HCT116 (cell line): ENCODE data around the gene MXRA8. TPM values are rescaled to one million over a fixed set of nuclear protein-coding genes. Genes with fewer than 3 reads are reported as not detected.

Source experiments
- ATAC-seq: fragments of 200-7000 bp; cut with Tn5 transposase; 2 replicates; pipeline ENCODE4 v1.9.1; 2020; ENCODE audit warnings: mild to moderate bottlenecking, moderate library complexity
- BruUV-seq: library from RNA; stranded (reverse); fragments of 400-500 nt; replicated peaks from 2 replicates; lab custom pipeline; 2021; lab: Mats Ljungman, UMichigan
- CTCF ChIA-PET: fragments of 300-600 bp; sonication (Branson Sonifier 250); formaldehyde crosslinking; loops from one replicate; lab custom pipeline; 2021; ENCODE audit warnings: antibody characterized with exemption; lab: Charles Lee
- POLR2A ChIA-PET: fragments of 300-600, 350-600 bp; sonication (Branson Sonifier 250); formaldehyde crosslinking; loops from one replicate; lab custom pipeline; 2021; ENCODE audit warnings: antibody characterized with exemption; lab: Charles Lee
- RAD21 ChIA-PET, 2 experiments: fragments of 300-600 bp; sonication (Branson Sonifier 250); formaldehyde crosslinking; loops; one replicate each; lab custom pipeline; 2023; ENCODE audit warnings: low total read pairs in 2 of 2; ENCODE audit not compliant: uncharacterized antibody in 2 of 2, unreplicated experiment in 2 of 2, low non-redundant PET in 1 of 2; lab: Charles Lee
- DNase-seq: peaks from one replicate; pipeline ENCODE4 v3.0.0-alpha.2; 2010; ENCODE audit warnings: low read depth, low spot score
- H2AFZ ChIP-seq: fragments of 200-600 bp; shearing (Covaris generic), sonication (generic); 2 replicates; pipeline ENCODE4 v1.6.1; 2017; ENCODE audit warnings: low read depth, mixed run types, mixed read lengths, antibody characterized with exemption, low read length; ENCODE audit not compliant: poor library complexity, severe bottlenecking
- H3K27ac ChIP-seq: 2 replicates; pipeline ENCODE4 v1.5.1; 2012; ENCODE audit warnings: low read depth, low read length
- H3K27me3 ChIP-seq: fragments of 200-600 bp; sonication (generic); 2 replicates; pipeline ENCODE4 v1.6.1; 2016; ENCODE audit warnings: mixed run types, low read length, mixed read lengths; ENCODE audit not compliant: insufficient read depth
- H3K36me3 ChIP-seq, 2 experiments: fragments of 200-500 bp in 1 of 2; fragments of 200-600 bp in 1 of 2; sonication (Bioruptor generic) in 1 of 2; sonication (generic) in 1 of 2; 2 replicates each; pipeline versions ENCODE4 v1.5.1 to v1.6.1; 2014 to 2016; ENCODE audit warnings: low read length in 2 of 2, inconsistent platforms in 1 of 2, mixed read lengths in 1 of 2, mixed run types in 1 of 2; ENCODE audit not compliant: insufficient read depth in 2 of 2, control insufficient read depth in 1 of 2
- H3K4me1 ChIP-seq, 2 experiments: fragments of 200-600 bp in 1 of 2; sonication (generic) in 1 of 2; 2 replicates each; pipeline versions ENCODE4 v1.5.1 to v1.6.1; 2012 to 2017; ENCODE audit warnings: low read length in 2 of 2, inconsistent platforms in 1 of 2, mild to moderate bottlenecking in 1 of 2, mixed read lengths in 1 of 2, mixed run types in 1 of 2, moderate library complexity in 1 of 2; ENCODE audit not compliant: insufficient read depth in 2 of 2, control insufficient read depth in 1 of 2
- H3K4me2 ChIP-seq: fragments of 200-600 bp; sonication (generic); 2 replicates; pipeline ENCODE4 v1.6.1; 2017; ENCODE audit warnings: mixed run types, low read length, mixed read lengths
- H3K4me3 ChIP-seq, 2 experiments: fragments of 200-600 bp in 1 of 2; sonication (generic) in 1 of 2; replicated peaks in 1 of 2; 2 replicates each; pipeline ENCODE4 v1.5.1; 2011 to 2016; ENCODE audit warnings: low read length in 2 of 2, control low read depth in 1 of 2, low read depth in 1 of 2, mild to moderate bottlenecking in 1 of 2, mixed read lengths in 1 of 2, mixed run types in 1 of 2
- H3K79me2 ChIP-seq: fragments of 200-600 bp; sonication (generic); 2 replicates; pipeline ENCODE4 v1.6.1; 2017; ENCODE audit warnings: mild to moderate bottlenecking, mixed run types, low read length, moderate library complexity, mixed read lengths; ENCODE audit not compliant: insufficient read depth
- H3K9ac ChIP-seq: fragments of 200-600 bp; sonication (generic); 2 replicates; pipeline ENCODE4 v1.6.1; 2016; ENCODE audit warnings: low read length, mixed read lengths
- H3K9me2 ChIP-seq: fragments of 200-600 bp; sonication (generic), shearing (Covaris generic); 2 replicates; pipeline ENCODE4 v1.6.1; 2017; ENCODE audit warnings: mixed run types, mild to moderate bottlenecking, moderate library complexity; ENCODE audit not compliant: insufficient read depth
- H3K9me3 ChIP-seq, 2 experiments: fragments of 200-500 bp in 1 of 2; fragments of 200-600 bp in 1 of 2; sonication (Bioruptor generic) in 1 of 2; sonication (generic) in 1 of 2; 2 replicates each; pipeline ENCODE4 v1.6.1; 2014 to 2017; ENCODE audit warnings: low read length in 2 of 2, mixed read lengths in 2 of 2, inconsistent platforms in 1 of 2, low read depth in 1 of 2, mild to moderate bottlenecking in 1 of 2, mixed run types in 1 of 2, moderate library complexity in 1 of 2; ENCODE audit not compliant: control insufficient read depth in 1 of 2, insufficient read depth in 1 of 2
- H4K20me1 ChIP-seq: fragments of 200-600 bp; sonication (generic), shearing (Covaris generic); 2 replicates; pipeline ENCODE4 v1.6.1; 2017; ENCODE audit warnings: mixed run types, mild to moderate bottlenecking, moderate library complexity; ENCODE audit not compliant: insufficient read depth
- CBX3 ChIP-seq: IDR thresholded peaks from 2 replicates; pipeline ENCODE4 v1.6.1; 2012; ENCODE audit warnings: low read depth
- CEBPB ChIP-seq: IDR thresholded peaks from 2 replicates; pipeline ENCODE4 v1.6.1; 2012; ENCODE audit warnings: low read depth
- EGR1 ChIP-seq: IDR thresholded peaks from 2 replicates; pipeline ENCODE4 v1.6.1; 2012; ENCODE audit warnings: low read depth
- ELF1 ChIP-seq: IDR thresholded peaks from 2 replicates; pipeline ENCODE4 v1.6.1; 2012; ENCODE audit warnings: low read depth, borderline replicate concordance
- EZH2 ChIP-seq: fragments of 200-600 bp; sonication (generic); IDR thresholded peaks from 2 replicates; pipeline ENCODE4 v1.6.1; 2017; ENCODE audit warnings: antibody characterized with exemption, mixed run types
- FOSL1 ChIP-seq: IDR thresholded peaks from 2 replicates; pipeline ENCODE4 v1.6.1; 2012; ENCODE audit warnings: low read depth
- JUND ChIP-seq: IDR thresholded peaks from 2 replicates; pipeline ENCODE4 v1.6.1; 2012
- MAX ChIP-seq: IDR thresholded peaks from 2 replicates; pipeline ENCODE4 v1.6.1; 2012
- POLR2A ChIP-seq: IDR thresholded peaks from 2 replicates; pipeline ENCODE4 v1.7.0; 2011; ENCODE audit warnings: borderline replicate concordance; ENCODE audit not compliant: insufficient read depth, insufficient read length; ENCODE audit errors: extremely low read depth
- RAD21 ChIP-seq: IDR thresholded peaks from 2 replicates; pipeline ENCODE4 v1.6.1; 2012; ENCODE audit warnings: low read depth, mild to moderate bottlenecking
- SIN3A ChIP-seq: IDR thresholded peaks from 2 replicates; pipeline ENCODE4 v1.6.1; 2012; ENCODE audit warnings: low read depth
- SP1 ChIP-seq: IDR thresholded peaks from 2 replicates; pipeline ENCODE4 v1.6.1; 2012; ENCODE audit warnings: low read depth
- TCF7L2 ChIP-seq: IDR thresholded peaks from 2 replicates; pipeline ENCODE4 v1.7.0; 2011; ENCODE audit warnings: borderline replicate concordance, inconsistent platforms; ENCODE audit not compliant: insufficient read depth, insufficient read length; ENCODE audit errors: extremely low read depth
- YY1 ChIP-seq: IDR thresholded peaks from 2 replicates; pipeline ENCODE4 v1.6.1; 2011; ENCODE audit warnings: low read length, low read depth, moderate library complexity, mild to moderate bottlenecking; ENCODE audit not compliant: insufficient replicate concordance; ENCODE audit errors: extremely low read depth
- ZFX ChIP-seq: fragments of 450-650 bp; IDR thresholded peaks from 2 replicates; pipeline ENCODE4 v1.6.1; 2017
- ZNF274 ChIP-seq: fragments of 200-500 bp; sonication (Bioruptor generic); IDR thresholded peaks from 2 replicates; pipeline ENCODE4 v1.6.1; 2014; ENCODE audit warnings: mild to moderate bottlenecking, low read depth, low read length, inconsistent platforms
- intact Hi-C: fragments of 100-400 bp; cut with micrococcal nuclease; formaldehyde crosslinking; loops from 2 replicates; pipeline ENCODE4 v1.10.0; 2022
- total RNA-seq: library from RNA; stranded (reverse); gene quantifications from one replicate; pipeline ENCODE4 v1.2.1, GENCODE V29; 2021; ENCODE audit not compliant: unreplicated experiment
- TF ChIP-seq, protein P1 (sequence below), 3 experiments: fragments of 200-600 bp in 1 of 3; sonication (generic) in 1 of 3; IDR thresholded peaks in 2 of 3; conservative IDR thresholded peaks in 1 of 3; 2 replicates each; pipeline ENCODE4 v1.5.1; 2012 to 2017; ENCODE audit warnings: low read depth in 2 of 3, low read length in 2 of 3, antibody characterized with exemption in 1 of 3, borderline replicate concordance in 1 of 3, control low read depth in 1 of 3, mild to moderate bottlenecking in 1 of 3, mixed read lengths in 1 of 3, mixed run types in 1 of 3, moderate library complexity in 1 of 3; ENCODE audit not compliant: insufficient read depth in 1 of 3
- TF ChIP-seq, protein P2 (sequence below): IDR thresholded peaks from 2 replicates; pipeline ENCODE4 v1.6.1; 2012
- TF ChIP-seq, protein P3 (sequence below): IDR thresholded peaks from 2 replicates; pipeline ENCODE4 v1.6.1; 2011; ENCODE audit warnings: mild to moderate bottlenecking, low read length, moderate library complexity; ENCODE audit not compliant: insufficient replicate concordance; ENCODE audit errors: extremely low read depth
- TF ChIP-seq, protein P4 (sequence below): IDR thresholded peaks from 2 replicates; pipeline ENCODE4 v1.6.1; 2012; ENCODE audit warnings: low read depth

Gene MXRA8
- total RNA-seq, 1 experiment from 2014 or later = 0.74 TPM

DNA sequence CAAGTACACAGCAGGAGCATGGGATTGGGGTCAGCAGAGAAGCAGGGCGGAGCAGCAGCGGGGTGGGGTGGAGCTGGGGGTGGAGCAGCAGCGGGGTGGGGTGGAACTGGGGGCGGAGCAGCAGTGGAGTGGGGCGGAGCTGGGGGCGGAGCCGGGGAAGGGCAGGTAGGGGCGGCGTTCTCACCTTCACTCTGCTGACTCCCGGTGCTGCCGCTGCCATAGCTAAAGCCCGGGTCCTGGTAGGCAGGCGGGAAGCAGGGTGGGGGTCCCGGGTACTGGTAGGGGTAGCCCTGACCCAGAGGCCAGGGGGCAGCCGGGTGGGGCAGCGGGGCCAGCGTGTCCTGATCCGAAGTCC lies 20.6 kb downstream of the MXRA8 start:
- Histone ChIP-seq H3K4me3 (no peak overlapping the region), H3K9ac (no peak overlapping the region), H3K9me2 (no peaks in the 10 kb centered on the region), H3K27ac (peak overlapping the region; percentile 54; the same call in 1 of the 2 replicates), H3K4me2 (peak overlapping the region; percentile 33; the same call in 1 of the 2 replicates), H3K36me3 (peaks cover 7 to 40% of the 10 kb centered on the region in 2 experiments; a peak in 3 of 4 replicates), H4K20me1 (peaks cover 4% of the 10 kb centered on the region; the same call in 1 of the 2 replicates), H3K9me3 (no peaks in the 10 kb centered on the region), H2AFZ (no peak overlapping the region), H3K4me1 (peaks cover 0 to 33% of the 10 kb centered on the region in 2 experiments; a peak in 3 of 4 replicates), H3K79me2 (peaks cover 31% of the 10 kb centered on the region), H3K27me3 (no peaks in the 10 kb centered on the region)
- intact Hi-C loops = no loop called here
- TF ChIP-seq YY1 (no peak), POLR2A (no peak), ZNF274 (no peak), CEBPB (no peak), SIN3A (no peak), MAX (no peak), JUND (no peak), SP1 (no peak), ZFX (no peak), FOSL1 (no peak), ELF1 (no peak), TCF7L2 (no peak), RAD21 (no peak), EGR1 (no peak), EZH2 (no peak), CBX3 (no peak)
- TF ChIP-seq, protein P1, sequence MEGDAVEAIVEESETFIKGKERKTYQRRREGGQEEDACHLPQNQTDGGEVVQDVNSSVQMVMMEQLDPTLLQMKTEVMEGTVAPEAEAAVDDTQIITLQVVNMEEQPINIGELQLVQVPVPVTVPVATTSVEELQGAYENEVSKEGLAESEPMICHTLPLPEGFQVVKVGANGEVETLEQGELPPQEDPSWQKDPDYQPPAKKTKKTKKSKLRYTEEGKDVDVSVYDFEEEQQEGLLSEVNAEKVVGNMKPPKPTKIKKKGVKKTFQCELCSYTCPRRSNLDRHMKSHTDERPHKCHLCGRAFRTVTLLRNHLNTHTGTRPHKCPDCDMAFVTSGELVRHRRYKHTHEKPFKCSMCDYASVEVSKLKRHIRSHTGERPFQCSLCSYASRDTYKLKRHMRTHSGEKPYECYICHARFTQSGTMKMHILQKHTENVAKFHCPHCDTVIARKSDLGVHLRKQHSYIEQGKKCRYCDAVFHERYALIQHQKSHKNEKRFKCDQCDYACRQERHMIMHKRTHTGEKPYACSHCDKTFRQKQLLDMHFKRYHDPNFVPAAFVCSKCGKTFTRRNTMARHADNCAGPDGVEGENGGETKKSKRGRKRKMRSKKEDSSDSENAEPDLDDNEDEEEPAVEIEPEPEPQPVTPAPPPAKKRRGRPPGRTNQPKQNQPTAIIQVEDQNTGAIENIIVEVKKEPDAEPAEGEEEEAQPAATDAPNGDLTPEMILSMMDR (IDR thresholded peaks at IDR 0.05 in 2 of 3, conservative IDR thresholded peaks at IDR 0.05 in 1 of 3; ENCODE audit: borderline replicate concordance in 1 of 3, insufficient read depth in 1 of 3, low read depth in 2 of 3, low read length in 2 of 3) = no peak
- TF ChIP-seq, protein P2, sequence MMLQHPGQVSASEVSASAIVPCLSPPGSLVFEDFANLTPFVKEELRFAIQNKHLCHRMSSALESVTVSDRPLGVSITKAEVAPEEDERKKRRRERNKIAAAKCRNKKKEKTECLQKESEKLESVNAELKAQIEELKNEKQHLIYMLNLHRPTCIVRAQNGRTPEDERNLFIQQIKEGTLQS = no peak
- TF ChIP-seq, protein P3, sequence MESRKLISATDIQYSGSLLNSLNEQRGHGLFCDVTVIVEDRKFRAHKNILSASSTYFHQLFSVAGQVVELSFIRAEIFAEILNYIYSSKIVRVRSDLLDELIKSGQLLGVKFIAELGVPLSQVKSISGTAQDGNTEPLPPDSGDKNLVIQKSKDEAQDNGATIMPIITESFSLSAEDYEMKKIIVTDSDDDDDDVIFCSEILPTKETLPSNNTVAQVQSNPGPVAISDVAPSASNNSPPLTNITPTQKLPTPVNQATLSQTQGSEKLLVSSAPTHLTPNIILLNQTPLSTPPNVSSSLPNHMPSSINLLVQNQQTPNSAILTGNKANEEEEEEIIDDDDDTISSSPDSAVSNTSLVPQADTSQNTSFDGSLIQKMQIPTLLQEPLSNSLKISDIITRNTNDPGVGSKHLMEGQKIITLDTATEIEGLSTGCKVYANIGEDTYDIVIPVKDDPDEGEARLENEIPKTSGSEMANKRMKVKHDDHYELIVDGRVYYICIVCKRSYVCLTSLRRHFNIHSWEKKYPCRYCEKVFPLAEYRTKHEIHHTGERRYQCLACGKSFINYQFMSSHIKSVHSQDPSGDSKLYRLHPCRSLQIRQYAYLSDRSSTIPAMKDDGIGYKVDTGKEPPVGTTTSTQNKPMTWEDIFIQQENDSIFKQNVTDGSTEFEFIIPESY = no peak
- TF ChIP-seq, protein P4, sequence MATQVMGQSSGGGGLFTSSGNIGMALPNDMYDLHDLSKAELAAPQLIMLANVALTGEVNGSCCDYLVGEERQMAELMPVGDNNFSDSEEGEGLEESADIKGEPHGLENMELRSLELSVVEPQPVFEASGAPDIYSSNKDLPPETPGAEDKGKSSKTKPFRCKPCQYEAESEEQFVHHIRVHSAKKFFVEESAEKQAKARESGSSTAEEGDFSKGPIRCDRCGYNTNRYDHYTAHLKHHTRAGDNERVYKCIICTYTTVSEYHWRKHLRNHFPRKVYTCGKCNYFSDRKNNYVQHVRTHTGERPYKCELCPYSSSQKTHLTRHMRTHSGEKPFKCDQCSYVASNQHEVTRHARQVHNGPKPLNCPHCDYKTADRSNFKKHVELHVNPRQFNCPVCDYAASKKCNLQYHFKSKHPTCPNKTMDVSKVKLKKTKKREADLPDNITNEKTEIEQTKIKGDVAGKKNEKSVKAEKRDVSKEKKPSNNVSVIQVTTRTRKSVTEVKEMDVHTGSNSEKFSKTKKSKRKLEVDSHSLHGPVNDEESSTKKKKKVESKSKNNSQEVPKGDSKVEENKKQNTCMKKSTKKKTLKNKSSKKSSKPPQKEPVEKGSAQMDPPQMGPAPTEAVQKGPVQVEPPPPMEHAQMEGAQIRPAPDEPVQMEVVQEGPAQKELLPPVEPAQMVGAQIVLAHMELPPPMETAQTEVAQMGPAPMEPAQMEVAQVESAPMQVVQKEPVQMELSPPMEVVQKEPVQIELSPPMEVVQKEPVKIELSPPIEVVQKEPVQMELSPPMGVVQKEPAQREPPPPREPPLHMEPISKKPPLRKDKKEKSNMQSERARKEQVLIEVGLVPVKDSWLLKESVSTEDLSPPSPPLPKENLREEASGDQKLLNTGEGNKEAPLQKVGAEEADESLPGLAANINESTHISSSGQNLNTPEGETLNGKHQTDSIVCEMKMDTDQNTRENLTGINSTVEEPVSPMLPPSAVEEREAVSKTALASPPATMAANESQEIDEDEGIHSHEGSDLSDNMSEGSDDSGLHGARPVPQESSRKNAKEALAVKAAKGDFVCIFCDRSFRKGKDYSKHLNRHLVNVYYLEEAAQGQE = no peak
- no TSS peak for BruUV-seq
- RAD21 ChIA-PET = no interaction called here
- CTCF ChIA-PET = no interaction called here
- POLR2A ChIA-PET = interaction anchor here (0.6 to 1.4 kb wide), 3 partner anchors 10 to 55 kb away, joined by 3 to 4 read pairs (median 4); no protein-coding TSS in a partner anchor
- DNase-seq (peak; percentile 32), ATAC-seq (peak; percentile 81)
